Esophagus muscularis mucosa (tissue), 4 donors: Measurements from ENCODE around the gene ACSBG1. TPM values are rescaled to one million over a fixed set of nuclear protein-coding genes. Genes with fewer than 3 reads are reported as not detected.

Source experiments
- DNase-seq: peaks from one replicate; pipeline ENCODE4 v3.0.0-alpha.2; 2017; ENCODE audit errors: extremely low spot score
- H3K27ac ChIP-seq, 4 donors: fragments of 200-600 bp; sonication (generic); replicated peaks in 1 of 4; 1 replicate in 3 of 4; 2 replicates in 1 of 4; pipeline ENCODE4 v1.5.1; 2016 to 2019; ENCODE audit warnings: mild to moderate bottlenecking in 1 of 4
- H3K27me3 ChIP-seq, 4 donors: fragments of 200-600 bp; sonication (generic); one replicate each; pipeline versions ENCODE4 v1.5.1 to v1.6.0; 2016 to 2019
- H3K36me3 ChIP-seq, 4 donors: fragments of 200-600 bp; sonication (generic); one replicate each; pipeline ENCODE4 v1.5.1; 2016 to 2019
- H3K4me1 ChIP-seq, 4 donors: fragments of 200-600 bp; sonication (generic); one replicate each; pipeline ENCODE4 v1.5.1; 2016 to 2019
- H3K4me3 ChIP-seq, 4 donors: fragments of 200-600 bp; sonication (generic); 1 replicate in 2 of 4; 2 replicates in 2 of 4; pipeline ENCODE4 v1.5.1; 2016 to 2019; ENCODE audit warnings: mild to moderate bottlenecking in 4 of 4, moderate library complexity in 1 of 4
- H3K9me3 ChIP-seq, 4 donors: fragments of 200-600 bp; sonication (generic); 1 replicate in 3 of 4; 2 replicates in 1 of 4; pipeline ENCODE4 v1.5.1; 2016 to 2019
- CTCF ChIP-seq, 3 experiments: fragments of 200-600 bp in 2 of 3; fragments of 450-650 bp in 1 of 3; sonication (generic) in 2 of 3; IDR thresholded peaks; one replicate each; pipeline ENCODE4 v1.5.1; 2017 to 2019; ENCODE audit warnings: antibody characterized with exemption in 3 of 3, mild to moderate bottlenecking in 2 of 3, moderate library complexity in 1 of 3
- EP300 ChIP-seq: sonication (generic); formaldehyde crosslinking; IDR thresholded peaks from one replicate; pipeline ENCODE4 v1.6.1; 2017; ENCODE audit warnings: antibody characterized with exemption
- POLR2A ChIP-seq: fragments of 450-650 bp; IDR thresholded peaks from one replicate; pipeline ENCODE4 v1.6.1; 2017; ENCODE audit warnings: antibody characterized with exemption, moderate library complexity, mild to moderate bottlenecking, low read depth
- POLR2AphosphoS5 ChIP-seq, 2 donors: sonication (generic); formaldehyde crosslinking; IDR thresholded peaks; one replicate each; pipeline ENCODE4 v1.6.1; 2017; ENCODE audit warnings: antibody characterized with exemption in 2 of 2
- WGBS: methylation state at CpG from one replicate; pipeline ENCODE4 v1.1.5; 2018; 5-methylcytosine and 5-hydroxymethylcytosine counted together
- intact Hi-C: fragments of 100-400 bp; cut with DNase I; formaldehyde crosslinking; loops from one replicate; pipeline ENCODE4 v1.15.1; 2023
- total RNA-seq, 4 donors: library from RNA; depleted of rRNA; stranded (reverse); fragments of >200 nt; gene quantifications; one replicate each; pipeline versions ENCODE4 v1.1.0 to v1.2.1, GENCODE V29; 2016

Gene ACSBG1
- total RNA-seq, 4 donors from 2014 or later: 0.33 to 2.5 (median 1.8) TPM

DNA sequence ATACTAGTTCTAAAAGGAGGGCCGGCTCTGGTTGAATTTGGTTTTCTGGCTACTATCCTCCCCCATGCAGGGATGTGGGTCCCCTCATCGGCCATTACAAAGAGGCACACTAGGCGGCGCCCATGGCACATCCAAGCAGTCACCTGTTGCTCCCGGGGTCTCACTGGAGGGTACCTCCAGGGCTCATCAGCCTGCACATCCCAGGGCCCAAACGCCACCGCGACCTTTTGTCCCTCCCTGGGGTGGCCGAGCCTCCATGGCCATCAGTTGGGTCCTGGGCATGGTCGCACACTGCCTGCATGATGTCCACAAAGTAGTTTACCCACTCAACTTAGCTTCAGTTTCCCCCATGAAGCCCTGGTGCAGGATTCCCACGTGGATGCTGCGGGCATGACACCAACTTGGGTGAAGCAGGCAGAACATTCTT, 56.9 kb downstream of the ACSBG1 start:
- Histone ChIP-seq H3K27ac (no peak overlapping the region), H3K9me3 (no peaks in the 10 kb centered on the region), H3K36me3 (peaks cover 3 to 23% (median 12%) of the 10 kb centered on the region in 4 donors), H3K27me3 (no peaks in the 10 kb centered on the region), H3K4me1 (no peaks in the 10 kb centered on the region), H3K4me3 (no peak overlapping the region)
- no peak for TF ChIP-seq POLR2A
- peak; percentile 55 to 63 (median 59) for TF ChIP-seq CTCF (IDR thresholded peaks at IDR 0.05)
- intact Hi-C loops: loop anchor here (5.0 kb wide), 1 partner anchor 65 kb away; no protein-coding TSS in a partner anchor
- no peak for DNase-seq
- WGBS: 42% methylated on average over 10 of the region's 12 CpGs

GRCh38 chr15:78175330-78175729, 59.0 kb downstream of the ACSBG1 start:
- H3K4me1 ChIP-seq: peaks cover 0 to 4% (median 0%) of the 10 kb centered on the region in 4 donors
- TF ChIP-seq CTCF (IDR thresholded peaks at IDR 0.05) (no peak), POLR2AphosphoS5 (IDR thresholded peaks at IDR 0.05) (no peak), EP300 (no peak), POLR2A (no peak)
- 61% methylated on average over 2 of the region's 2 CpGs for WGBS
- no peaks in the 10 kb centered on the region for H3K27me3 ChIP-seq
- H3K9me3 ChIP-seq: no peaks in the 10 kb centered on the region
- no peak overlapping the region for H3K4me3 ChIP-seq
- DNase-seq: no peak
- intact Hi-C loops: loop anchor here (5.0 kb wide), 1 partner anchor 67 kb away; no protein-coding TSS in a partner anchor
- H3K36me3 ChIP-seq: peaks cover 22 to 44% (median 34%) of the 10 kb centered on the region in 4 donors
- no peak overlapping the region for H3K27ac ChIP-seq

- 65% methylated on average over 4 of the region's 9 CpGs for WGBS
- H3K4me3 ChIP-seq: no peak overlapping the region
- no peak overlapping the region for H3K27ac ChIP-seq
- H3K9me3 ChIP-seq: no peaks in the 10 kb centered on the region
- intact Hi-C loops: no loop called here
- H3K36me3 ChIP-seq: peaks cover 22 to 53% (median 43%) of the 10 kb centered on the region in 4 donors
- no peaks in the 10 kb centered on the region for H3K27me3 ChIP-seq
- TF ChIP-seq POLR2AphosphoS5 (IDR thresholded peaks at IDR 0.05) (no peak), POLR2A (no peak), CTCF (IDR thresholded peaks at IDR 0.05) (no peak), EP300 (no peak)
- peaks cover 0 to 4% (median 0%) of the 10 kb centered on the region in 4 donors for H3K4me1 ChIP-seq
- no peak for DNase-seq
These were observed 60.0 kb downstream of the ACSBG1 start for GRCh38 chr15:78174401-78174800.

GRCh38 chr15:78171864-78172472, 62.4 kb downstream of the ACSBG1 start:
- no peak for TF ChIP-seq CTCF (IDR thresholded peaks at IDR 0.05)
- TF ChIP-seq POLR2AphosphoS5 (IDR thresholded peaks at IDR 0.05): no peak
- no peak for TF ChIP-seq POLR2A
- TF ChIP-seq EP300: no peak
- Histone ChIP-seq H3K36me3 (peaks cover 42 to 76% (median 67%) of the 10 kb centered on the region in 4 donors), H3K4me3 (no peak overlapping the region), H3K27me3 (no peaks in the 10 kb centered on the region), H3K9me3 (no peaks in the 10 kb centered on the region), H3K27ac (no peak overlapping the region), H3K4me1 (peaks cover 0 to 4% (median 0%) of the 10 kb centered on the region in 4 donors)
- WGBS: 98% methylated on average over 9 of the region's 9 CpGs
- intact Hi-C loops: no loop called here
- no peak for DNase-seq
